Fibroblast of the aortic adventitia (primary cell): Measurements from ENCODE around the gene ST6GALNAC1. TPM values are rescaled to one million over a fixed set of nuclear protein-coding genes. Genes with fewer than 3 reads are reported as not detected.

ENCODE experiments used
- DNase-seq: peaks from one replicate; pipeline ENCODE4 v3.0.0-alpha.2; 2010; ENCODE audit warnings: low read depth
- H3K4me3 ChIP-seq: 2 replicates; pipeline ENCODE4 v1.5.1; 2011; ENCODE audit warnings: low read depth, mild to moderate bottlenecking, control low read depth, low read length, moderate library complexity
- CTCF ChIP-seq: IDR thresholded peaks from 2 replicates; pipeline ENCODE4 v1.5.1; 2011; ENCODE audit warnings: mild to moderate bottlenecking, low read length, control low read depth, inconsistent platforms; ENCODE audit not compliant: insufficient read depth
- total RNA-seq: library from RNA; depleted of rRNA; stranded (reverse); fragments of >200 nt; gene quantifications from 2 replicates; pipeline ENCODE4 v1.2.3, GENCODE V29; 2012; ENCODE audit warnings: low replicate concordance

ST6GALNAC1 gene
- total RNA-seq, 1 donor: not detected

GRCh38 chr17:76674600-76674999 is 31.0 kb upstream of the ST6GALNAC1 start:
- no peak for DNase-seq
- no peak for TF ChIP-seq CTCF
- no peak overlapping the region for H3K4me3 ChIP-seq

GRCh38 chr17:76673729-76674128 is 30.2 kb upstream of the ST6GALNAC1 start:
- DNase-seq: no peak
- H3K4me3 ChIP-seq: no peak overlapping the region
- no peak for TF ChIP-seq CTCF

GRCh38 chr17:76672892-76673291 is 29.3 kb upstream of the ST6GALNAC1 start:
- no peak for DNase-seq
- no peak for TF ChIP-seq CTCF
- H3K4me3 ChIP-seq: no peak overlapping the region

GRCh38 chr17:76672270-76672851 is 28.8 kb upstream of the ST6GALNAC1 start:
- no peak for DNase-seq
- no peak for TF ChIP-seq CTCF
- H3K4me3 ChIP-seq: peak overlapping the region; percentile 74

- TF ChIP-seq CTCF: no peak
- H3K4me3 ChIP-seq: peak overlapping the region; percentile 74
- DNase-seq: no peak
Measured at GRCh38 chr17:76671912-76672262, 28.3 kb upstream of the ST6GALNAC1 start.

GRCh38 chr17:76671123-76671911 is 27.8 kb upstream of the ST6GALNAC1 start:
- TF ChIP-seq CTCF: no peak
- peak; percentile 100 for DNase-seq
- H3K4me3 ChIP-seq: peak overlapping the region; percentile 74
